Panc1 (cell line): ENCODE data around the gene DLX3. TPM values are rescaled to one million over a fixed set of nuclear protein-coding genes. Genes with fewer than 3 reads are reported as not detected.

Experiments used
- ATAC-seq: fragments of 200-7000 bp; cut with Tn5 transposase; 2 replicates; pipeline ENCODE4 v1.9.1; 2020; ENCODE audit warnings: mild to moderate bottlenecking, moderate library complexity
- BruUV-seq: library from RNA; stranded (reverse); fragments of 400-500 nt; replicated peaks from 2 replicates; lab custom pipeline; 2021; lab: Mats Ljungman, UMichigan
- CTCF ChIA-PET: fragments of 300-600 bp; sonication (Branson Sonifier 250); formaldehyde crosslinking; loops from one replicate; lab custom pipeline; 2022; ENCODE audit warnings: antibody characterized with exemption; lab: Charles Lee
- POLR2A ChIA-PET: fragments of 300-600 bp; sonication (Branson Sonifier 250); formaldehyde crosslinking; loops from one replicate; lab custom pipeline; 2022; ENCODE audit warnings: antibody characterized with exemption; lab: Charles Lee
- DNase-seq: peaks from one replicate; pipeline ENCODE4 v3.0.0-alpha.2; 2010; ENCODE audit warnings: low read depth, low spot score
- H3K27ac ChIP-seq: 2 replicates; pipeline ENCODE4 v1.5.1; 2011; ENCODE audit warnings: mild to moderate bottlenecking, low read length, inconsistent platforms
- H3K27me3 ChIP-seq: fragments of 200-500 bp; sonication (Bioruptor generic); 2 replicates; pipeline ENCODE4 v1.6.0; 2014; ENCODE audit warnings: low read length, inconsistent platforms; ENCODE audit not compliant: control insufficient read depth, insufficient read depth
- H3K36me3 ChIP-seq: fragments of 200-500 bp; sonication (Bioruptor generic); 2 replicates; pipeline ENCODE4 v1.5.1; 2014; ENCODE audit warnings: inconsistent platforms, mild to moderate bottlenecking, low read length, moderate library complexity; ENCODE audit not compliant: control insufficient read depth, insufficient read depth
- H3K4me1 ChIP-seq: 2 replicates; pipeline ENCODE4 v1.5.1; 2011; ENCODE audit warnings: inconsistent platforms, mild to moderate bottlenecking, low read length, moderate library complexity; ENCODE audit not compliant: control insufficient read depth, insufficient read depth
- H3K4me3 ChIP-seq, 2 experiments: 2 replicates each; pipeline ENCODE4 v1.5.1; 2011 to 2012; ENCODE audit warnings: low read depth in 2 of 2, low read length in 2 of 2, mild to moderate bottlenecking in 2 of 2, inconsistent platforms in 1 of 2, moderate library complexity in 1 of 2
- H3K9me3 ChIP-seq: fragments of 200-500 bp; sonication (Bioruptor generic); 2 replicates; pipeline ENCODE4 v1.5.1; 2014; ENCODE audit warnings: low read depth, mild to moderate bottlenecking, inconsistent platforms, low read length, moderate library complexity; ENCODE audit not compliant: control insufficient read depth, insufficient read depth
- POLR2AphosphoS5 ChIP-seq: IDR thresholded peaks from 2 replicates; pipeline ENCODE4 v1.6.1; 2012; ENCODE audit warnings: mild to moderate bottlenecking, low read depth, low read length, moderate library complexity
- SIN3A ChIP-seq: IDR thresholded peaks from 2 replicates; pipeline ENCODE4 v1.6.1; 2012; ENCODE audit warnings: low read depth, mild to moderate bottlenecking, low read length, moderate library complexity, borderline replicate concordance; ENCODE audit not compliant: insufficient read depth
- TCF7L2 ChIP-seq: IDR thresholded peaks from 2 replicates; pipeline ENCODE4 v1.6.1; 2011; ENCODE audit warnings: mild to moderate bottlenecking, low read depth, low read length, inconsistent platforms
- in situ Hi-C: cut with HindIII; loops from 2 replicates; pipeline ENCODE4 v1.10.0; 2016; ENCODE audit warnings: low sequenced_read_pairs, low pct_unique_long_range_greater_than_20kb
- intact Hi-C: fragments of 100-400 bp; cut with micrococcal nuclease; formaldehyde crosslinking; loops from one replicate; pipeline ENCODE4 v1.10.0; 2022; ENCODE audit not compliant: unreplicated experiment
- total RNA-seq: library from RNA; stranded (reverse); gene quantifications from one replicate; pipeline ENCODE4 v1.2.1, GENCODE V29; 2021; ENCODE audit not compliant: unreplicated experiment
- TF ChIP-seq, protein P1 (sequence below), 2 experiments: IDR thresholded peaks; 2 replicates each; pipeline ENCODE4 v1.6.1; 2011 to 2012; ENCODE audit warnings: low read depth in 2 of 2, control low read depth in 1 of 2, low read length in 1 of 2, mild to moderate bottlenecking in 1 of 2, moderate library complexity in 1 of 2; ENCODE audit not compliant: insufficient read depth in 1 of 2
- TF ChIP-seq, protein P2 (sequence below): fragments of 450-650 bp; IDR thresholded peaks from 2 replicates; pipeline ENCODE4 v1.5.1; 2017; ENCODE audit warnings: mild to moderate bottlenecking

DLX3 gene
- total RNA-seq, 1 experiment from 2014 or later = 2.9 TPM

DNA sequence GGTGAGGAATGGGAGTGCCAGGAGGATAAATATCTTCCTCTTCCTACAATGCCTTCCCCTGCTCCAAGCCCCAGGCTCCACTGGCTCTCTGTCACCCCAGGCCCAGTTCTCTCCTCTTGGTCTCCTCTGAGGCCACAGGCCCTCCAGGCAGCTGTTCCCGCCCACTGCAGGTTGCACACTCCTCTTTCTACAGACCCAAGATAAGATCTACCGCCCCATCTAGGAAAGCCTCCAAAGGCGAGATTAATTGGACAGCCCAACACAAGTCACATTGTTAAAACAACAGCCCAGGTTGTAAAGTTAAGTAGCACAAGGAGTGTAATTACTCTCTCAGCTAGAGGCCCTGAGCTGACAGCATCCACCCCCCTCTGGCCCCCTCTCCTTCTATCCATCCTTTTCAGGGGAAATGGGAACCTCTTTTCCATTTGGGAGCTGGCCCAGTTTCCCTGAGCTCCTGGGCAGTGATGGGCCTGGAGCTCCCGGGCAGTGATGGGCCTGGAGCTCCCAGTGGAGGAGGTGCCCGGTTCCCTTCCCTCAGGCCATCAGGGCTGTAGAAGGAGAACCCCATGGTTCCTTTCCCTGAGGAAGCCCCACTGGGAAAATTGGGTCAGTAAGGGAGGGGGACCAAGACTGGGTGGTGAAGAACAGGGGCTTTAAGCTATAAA lies 18.7 kb downstream of the DLX3 start:
- peaks cover 29% of the 10 kb centered on the region for H3K4me1 ChIP-seq
- in situ Hi-C loops = no loop called here
- no TSS peak for BruUV-seq
- no peaks in the 10 kb centered on the region for H3K9me3 ChIP-seq
- POLR2A ChIA-PET = interaction anchor here (0.5 to 0.6 kb wide), 2 partner anchors 13 to 15 kb away, joined by 4 to 8 read pairs; no protein-coding TSS in a partner anchor
- peak overlapping the region; percentile 20; the same call in 1 of the 2 replicates for H3K27ac ChIP-seq
- no peaks in the 10 kb centered on the region for H3K36me3 ChIP-seq
- TF ChIP-seq SIN3A = no peak
- TF ChIP-seq, protein P1, sequence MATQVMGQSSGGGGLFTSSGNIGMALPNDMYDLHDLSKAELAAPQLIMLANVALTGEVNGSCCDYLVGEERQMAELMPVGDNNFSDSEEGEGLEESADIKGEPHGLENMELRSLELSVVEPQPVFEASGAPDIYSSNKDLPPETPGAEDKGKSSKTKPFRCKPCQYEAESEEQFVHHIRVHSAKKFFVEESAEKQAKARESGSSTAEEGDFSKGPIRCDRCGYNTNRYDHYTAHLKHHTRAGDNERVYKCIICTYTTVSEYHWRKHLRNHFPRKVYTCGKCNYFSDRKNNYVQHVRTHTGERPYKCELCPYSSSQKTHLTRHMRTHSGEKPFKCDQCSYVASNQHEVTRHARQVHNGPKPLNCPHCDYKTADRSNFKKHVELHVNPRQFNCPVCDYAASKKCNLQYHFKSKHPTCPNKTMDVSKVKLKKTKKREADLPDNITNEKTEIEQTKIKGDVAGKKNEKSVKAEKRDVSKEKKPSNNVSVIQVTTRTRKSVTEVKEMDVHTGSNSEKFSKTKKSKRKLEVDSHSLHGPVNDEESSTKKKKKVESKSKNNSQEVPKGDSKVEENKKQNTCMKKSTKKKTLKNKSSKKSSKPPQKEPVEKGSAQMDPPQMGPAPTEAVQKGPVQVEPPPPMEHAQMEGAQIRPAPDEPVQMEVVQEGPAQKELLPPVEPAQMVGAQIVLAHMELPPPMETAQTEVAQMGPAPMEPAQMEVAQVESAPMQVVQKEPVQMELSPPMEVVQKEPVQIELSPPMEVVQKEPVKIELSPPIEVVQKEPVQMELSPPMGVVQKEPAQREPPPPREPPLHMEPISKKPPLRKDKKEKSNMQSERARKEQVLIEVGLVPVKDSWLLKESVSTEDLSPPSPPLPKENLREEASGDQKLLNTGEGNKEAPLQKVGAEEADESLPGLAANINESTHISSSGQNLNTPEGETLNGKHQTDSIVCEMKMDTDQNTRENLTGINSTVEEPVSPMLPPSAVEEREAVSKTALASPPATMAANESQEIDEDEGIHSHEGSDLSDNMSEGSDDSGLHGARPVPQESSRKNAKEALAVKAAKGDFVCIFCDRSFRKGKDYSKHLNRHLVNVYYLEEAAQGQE (IDR thresholded peaks at IDR 0.05; ENCODE audit: insufficient read depth in 1 of 2, low read depth in 2 of 2, low read length in 1 of 2) = no peak
- TF ChIP-seq, protein P2, sequence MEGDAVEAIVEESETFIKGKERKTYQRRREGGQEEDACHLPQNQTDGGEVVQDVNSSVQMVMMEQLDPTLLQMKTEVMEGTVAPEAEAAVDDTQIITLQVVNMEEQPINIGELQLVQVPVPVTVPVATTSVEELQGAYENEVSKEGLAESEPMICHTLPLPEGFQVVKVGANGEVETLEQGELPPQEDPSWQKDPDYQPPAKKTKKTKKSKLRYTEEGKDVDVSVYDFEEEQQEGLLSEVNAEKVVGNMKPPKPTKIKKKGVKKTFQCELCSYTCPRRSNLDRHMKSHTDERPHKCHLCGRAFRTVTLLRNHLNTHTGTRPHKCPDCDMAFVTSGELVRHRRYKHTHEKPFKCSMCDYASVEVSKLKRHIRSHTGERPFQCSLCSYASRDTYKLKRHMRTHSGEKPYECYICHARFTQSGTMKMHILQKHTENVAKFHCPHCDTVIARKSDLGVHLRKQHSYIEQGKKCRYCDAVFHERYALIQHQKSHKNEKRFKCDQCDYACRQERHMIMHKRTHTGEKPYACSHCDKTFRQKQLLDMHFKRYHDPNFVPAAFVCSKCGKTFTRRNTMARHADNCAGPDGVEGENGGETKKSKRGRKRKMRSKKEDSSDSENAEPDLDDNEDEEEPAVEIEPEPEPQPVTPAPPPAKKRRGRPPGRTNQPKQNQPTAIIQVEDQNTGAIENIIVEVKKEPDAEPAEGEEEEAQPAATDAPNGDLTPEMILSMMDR = no peak
- TF ChIP-seq TCF7L2 = no peak
- no peak for TF ChIP-seq POLR2AphosphoS5
- no peak overlapping the region for H3K4me3 ChIP-seq
- ATAC-seq (0 out of 2 replicates have a peak, but pooled peaks have one; percentile 31), DNase-seq (no peak)
- no peaks in the 10 kb centered on the region for H3K27me3 ChIP-seq
- intact Hi-C loops = no loop called here
- CTCF ChIA-PET = no interaction called here

DNA sequence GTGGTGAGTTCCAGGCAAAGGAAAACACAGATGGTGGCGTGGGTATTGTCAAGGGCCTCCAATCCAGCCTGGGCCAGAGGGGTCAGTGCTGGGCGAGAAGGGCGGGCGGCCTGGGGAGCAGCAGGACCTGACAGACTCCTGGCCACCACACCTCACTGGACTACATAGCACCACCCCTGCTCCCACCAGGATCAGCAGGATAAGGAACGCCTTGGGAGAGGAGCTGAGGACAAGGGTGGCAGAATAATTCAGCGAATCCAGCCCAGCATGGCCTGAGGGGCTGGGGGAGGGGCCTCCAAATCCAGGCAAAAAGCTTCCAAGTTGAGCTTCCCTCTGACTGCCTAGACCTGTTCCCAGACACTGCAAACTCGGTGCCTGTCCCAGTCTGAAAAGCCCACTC lies 19.5 kb downstream of the DLX3 start:
- ChIA-PET CTCF (interaction anchor here (0.5 kb wide), 1 partner anchor 67 kb away, joined by 3 read pairs; no protein-coding TSS in a partner anchor), POLR2A (no interaction called here)
- H3K36me3 ChIP-seq = no peaks in the 10 kb centered on the region
- DNase-seq (no peak), ATAC-seq (no peak)
- no peak overlapping the region for H3K4me3 ChIP-seq
- TF ChIP-seq POLR2AphosphoS5 (no peak), SIN3A (no peak), TCF7L2 (no peak)
- TF ChIP-seq, protein P2 = no peak
- TF ChIP-seq, protein P1 (IDR thresholded peaks at IDR 0.05; ENCODE audit: insufficient read depth in 1 of 2, low read depth in 2 of 2, low read length in 1 of 2) = no peak
- in situ Hi-C loops = no loop called here
- H3K4me1 ChIP-seq = peaks cover 31% of the 10 kb centered on the region
- H3K27me3 ChIP-seq = no peaks in the 10 kb centered on the region
- peak overlapping the region; percentile 20; the same call in 1 of the 2 replicates for H3K27ac ChIP-seq
- no peaks in the 10 kb centered on the region for H3K9me3 ChIP-seq
- intact Hi-C loops = no loop called here
- BruUV-seq = no TSS peak
